OCI-LY1 (cell line): ENCODE measurements around the gene ANLN.

Experiments used
- EZH2 ChIP-seq: fragments of 200-600 bp; sonication (generic), shearing (Covaris generic); IDR thresholded peaks from 2 replicates; pipeline ENCODE4 v1.8.0; 2017; ENCODE audit warnings: borderline replicate concordance, mixed run types, mild to moderate bottlenecking, antibody characterized with exemption, low read length, moderate library complexity, mixed read lengths
- TF ChIP-seq, protein P1 (sequence below): fragments of 200-600 bp; sonication (generic), shearing (Covaris generic); IDR thresholded peaks from 2 replicates; pipeline ENCODE4 v1.5.1; 2017; ENCODE audit warnings: mild to moderate bottlenecking, antibody characterized with exemption, low read length, moderate library complexity, mixed read lengths

- TF ChIP-seq, protein P1, sequence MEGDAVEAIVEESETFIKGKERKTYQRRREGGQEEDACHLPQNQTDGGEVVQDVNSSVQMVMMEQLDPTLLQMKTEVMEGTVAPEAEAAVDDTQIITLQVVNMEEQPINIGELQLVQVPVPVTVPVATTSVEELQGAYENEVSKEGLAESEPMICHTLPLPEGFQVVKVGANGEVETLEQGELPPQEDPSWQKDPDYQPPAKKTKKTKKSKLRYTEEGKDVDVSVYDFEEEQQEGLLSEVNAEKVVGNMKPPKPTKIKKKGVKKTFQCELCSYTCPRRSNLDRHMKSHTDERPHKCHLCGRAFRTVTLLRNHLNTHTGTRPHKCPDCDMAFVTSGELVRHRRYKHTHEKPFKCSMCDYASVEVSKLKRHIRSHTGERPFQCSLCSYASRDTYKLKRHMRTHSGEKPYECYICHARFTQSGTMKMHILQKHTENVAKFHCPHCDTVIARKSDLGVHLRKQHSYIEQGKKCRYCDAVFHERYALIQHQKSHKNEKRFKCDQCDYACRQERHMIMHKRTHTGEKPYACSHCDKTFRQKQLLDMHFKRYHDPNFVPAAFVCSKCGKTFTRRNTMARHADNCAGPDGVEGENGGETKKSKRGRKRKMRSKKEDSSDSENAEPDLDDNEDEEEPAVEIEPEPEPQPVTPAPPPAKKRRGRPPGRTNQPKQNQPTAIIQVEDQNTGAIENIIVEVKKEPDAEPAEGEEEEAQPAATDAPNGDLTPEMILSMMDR, result no peak
- no peak for TF ChIP-seq EZH2
These were observed 46.1 kb upstream of the ANLN start for GRCh38 chr7:36343548-36343947.
